Measurements from ENCODE around the gene UBA52.
A peak's percentile ranks its signal among the peaks of the same experiment; 100 is the strongest.
"Not testable (repeated sequence)": the region's sequence is repeated elsewhere in the genome, so short reads cannot be mapped to it uniquely, and the experiment has no call there.

Gene UBA52

DNA sequence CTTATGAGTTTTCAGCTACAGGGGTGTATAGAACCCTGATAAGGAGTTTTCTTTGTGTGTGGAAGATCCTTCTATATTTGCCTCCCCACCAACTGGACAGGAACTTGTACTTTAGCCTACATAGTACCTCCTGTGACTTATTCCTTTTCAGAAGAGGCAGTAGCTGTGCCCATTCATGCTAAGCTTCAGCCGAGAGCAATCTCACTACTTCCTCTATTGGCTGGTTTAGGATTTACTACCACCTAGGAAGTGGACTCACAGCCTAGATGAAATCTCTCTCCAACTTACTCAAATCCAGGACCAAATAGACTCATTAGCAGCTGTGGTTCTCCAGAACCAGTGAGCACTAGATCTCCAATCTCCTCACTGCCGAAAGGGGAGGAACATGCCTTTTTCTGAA is 14.6 kb downstream of the UBA52 start:
- H3K27me3 ChIP-seq (ENCODE audit: control insufficient read depth, insufficient read depth, low read length): no peaks in the 10 kb centered on the region
- no peak overlapping the region for H3K4me3 ChIP-seq (ENCODE audit: low read depth, low read length)
- peaks cover 12% of the 10 kb centered on the region; the same call in 1 of the 2 replicates for H3K4me1 ChIP-seq (ENCODE audit: control insufficient read depth, insufficient read depth, low read length)
- no peak overlapping the region for H3K9ac ChIP-seq (ENCODE audit: low read depth, low read length)
- peaks cover 3% of the 10 kb centered on the region; the same call in 1 of the 2 replicates for H3K36me3 ChIP-seq (ENCODE audit: control insufficient read depth, insufficient read depth, low read length)
- H3K27ac ChIP-seq (ENCODE audit: low read depth, low read length): no peak overlapping the region
- H3K9me3 ChIP-seq (ENCODE audit: control insufficient read depth, insufficient read depth, low read length): no peaks in the 10 kb centered on the region

DNA sequence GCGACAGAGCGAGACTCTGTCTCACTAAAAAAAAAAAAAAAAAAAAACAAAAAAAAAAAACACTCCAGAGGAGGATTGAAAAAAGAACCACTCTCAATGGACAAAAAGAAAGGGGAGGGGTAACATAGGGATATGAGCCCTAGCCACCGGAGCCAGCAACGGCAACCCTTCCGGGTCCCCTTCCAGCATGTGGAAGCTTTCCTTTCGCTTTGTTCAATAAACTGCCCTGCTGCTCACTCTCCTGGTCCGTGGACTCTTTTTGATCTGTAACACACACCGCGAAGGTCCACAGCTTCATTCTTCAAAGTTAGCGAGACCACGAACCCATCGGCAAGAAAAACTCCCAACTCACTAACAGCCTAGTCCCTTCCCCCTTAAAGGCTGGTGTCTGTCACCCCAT is 15.9 kb downstream of the UBA52 start:
- no peak overlapping the region for H3K4me3 ChIP-seq (ENCODE audit: low read depth, low read length)
- H3K4me1 ChIP-seq (ENCODE audit: control insufficient read depth, insufficient read depth, low read length): peaks cover 12% of the 10 kb centered on the region; the same call in 1 of the 2 replicates
- peaks cover 3% of the 10 kb centered on the region; the same call in 1 of the 2 replicates for H3K36me3 ChIP-seq (ENCODE audit: control insufficient read depth, insufficient read depth, low read length)
- H3K27me3 ChIP-seq (ENCODE audit: control insufficient read depth, insufficient read depth, low read length): no peaks in the 10 kb centered on the region
- H3K9me3 ChIP-seq (ENCODE audit: control insufficient read depth, insufficient read depth, low read length): no peaks in the 10 kb centered on the region
- no peak overlapping the region for H3K9ac ChIP-seq (ENCODE audit: low read depth, low read length)
- no peak overlapping the region for H3K27ac ChIP-seq (ENCODE audit: low read depth, low read length)

DNA sequence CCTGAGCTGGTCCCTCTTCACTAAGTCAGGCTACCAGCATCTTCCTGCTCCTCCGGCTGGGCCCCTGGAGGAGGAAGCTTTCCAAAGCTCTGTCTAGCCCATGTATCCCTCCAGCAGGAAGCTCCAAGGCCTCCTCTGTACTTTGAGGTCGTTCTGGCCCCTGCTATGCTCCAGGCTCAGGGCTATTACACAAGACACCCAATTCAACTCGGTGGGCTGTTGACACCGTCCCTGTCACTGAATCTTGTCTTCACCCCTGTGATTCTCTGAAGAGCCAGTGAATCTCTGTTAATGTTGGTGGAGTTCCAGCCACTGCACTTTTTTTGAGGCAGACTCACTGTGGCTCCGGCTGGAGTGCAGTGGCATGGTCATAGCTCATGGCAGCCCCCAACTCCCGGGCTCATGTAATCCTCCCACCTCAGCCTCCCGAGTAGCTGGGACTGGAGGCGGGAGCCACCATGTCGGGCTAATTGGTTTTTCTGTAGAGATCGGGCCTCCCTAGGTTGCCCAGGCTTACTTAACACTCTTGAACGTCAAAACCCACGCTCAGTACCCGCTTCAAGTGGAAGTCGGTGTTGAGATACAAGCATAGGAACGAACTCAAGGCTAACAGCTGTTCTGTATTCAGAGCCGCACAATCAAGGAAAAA is 16.4 kb downstream of the UBA52 start:
- peak overlapping the region; percentile 82 for H3K4me3 ChIP-seq (ENCODE audit: low read depth, low read length)
- H3K9me3 ChIP-seq (ENCODE audit: control insufficient read depth, insufficient read depth, low read length): no peaks in the 10 kb centered on the region
- H3K27me3 ChIP-seq (ENCODE audit: control insufficient read depth, insufficient read depth, low read length): no peaks in the 10 kb centered on the region
- H3K27ac ChIP-seq (ENCODE audit: low read depth, low read length): peak overlapping the region; percentile 95
- peaks cover 3% of the 10 kb centered on the region; the same call in 1 of the 2 replicates for H3K36me3 ChIP-seq (ENCODE audit: control insufficient read depth, insufficient read depth, low read length)
- peak overlapping the region; percentile 78; the same call in 1 of the 2 replicates for H3K9ac ChIP-seq (ENCODE audit: low read depth, low read length)
- H3K4me1 ChIP-seq (ENCODE audit: control insufficient read depth, insufficient read depth, low read length): peaks cover 15% of the 10 kb centered on the region; the same call in 1 of the 2 replicates

DNA sequence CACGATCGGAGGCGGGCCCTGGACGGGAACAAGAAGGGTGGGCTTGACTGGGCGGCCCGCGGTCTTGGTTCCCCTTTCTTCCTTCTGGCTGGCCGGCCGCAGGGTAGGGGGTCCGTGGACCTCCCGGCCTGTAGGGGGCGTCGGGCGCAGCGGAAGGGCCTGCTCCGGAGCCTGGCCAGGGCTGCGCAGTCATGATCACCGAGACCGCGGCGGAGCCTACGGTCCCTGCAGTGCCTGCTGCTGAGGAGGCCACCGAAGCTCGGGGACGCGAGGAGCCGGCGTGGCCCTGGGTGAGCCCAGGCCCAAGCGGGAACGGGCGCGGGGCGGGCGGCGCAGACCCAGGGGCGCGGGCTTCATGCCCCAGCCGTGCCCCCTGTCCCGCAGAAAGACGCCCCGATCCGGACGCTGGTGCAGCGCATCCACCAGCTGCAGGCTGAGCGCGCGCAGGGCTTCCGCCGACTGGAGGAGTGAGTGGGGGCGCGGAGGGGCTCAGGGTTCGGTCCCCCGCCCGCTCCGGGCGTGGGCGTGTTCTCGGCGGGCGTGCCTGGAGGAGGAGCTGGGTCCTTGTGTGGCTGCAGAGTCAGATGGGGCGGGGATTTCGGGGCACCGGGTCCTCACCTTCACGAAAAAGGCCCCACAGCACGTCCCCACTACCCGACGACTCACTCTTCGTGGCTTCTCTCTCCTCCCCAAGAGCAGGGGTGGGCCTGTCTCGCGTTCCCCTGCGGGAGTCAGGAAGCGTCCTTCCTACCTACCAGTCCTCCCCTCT is 17.1 kb downstream of the UBA52 start, which contains the start of gene REX1BD:
Gene REX1BD (plus strand): TSS at position 188 of the 769 bp plus-strand sequence. CDS start 4 bp downstream, at position 192.
- Histone ChIP-seq H3K36me3 (ENCODE audit: control insufficient read depth, insufficient read depth, low read length) (peaks cover 3% of the 10 kb centered on the region; the same call in 1 of the 2 replicates), H3K27ac (ENCODE audit: low read depth, low read length) (peak within 1 kb of the TSS; percentile 95), H3K4me1 (ENCODE audit: control insufficient read depth, insufficient read depth, low read length) (peaks cover 20% of the 10 kb centered on the region; the same call in 1 of the 2 replicates), H3K9me3 (ENCODE audit: control insufficient read depth, insufficient read depth, low read length) (no peaks in the 10 kb centered on the region), H3K9ac (ENCODE audit: low read depth, low read length) (peak within 1 kb of the TSS; percentile 78), H3K4me3 (ENCODE audit: low read depth, low read length) (peak within 1 kb of the TSS; percentile 82), H3K27me3 (ENCODE audit: control insufficient read depth, insufficient read depth, low read length) (no peaks in the 10 kb centered on the region)

DNA sequence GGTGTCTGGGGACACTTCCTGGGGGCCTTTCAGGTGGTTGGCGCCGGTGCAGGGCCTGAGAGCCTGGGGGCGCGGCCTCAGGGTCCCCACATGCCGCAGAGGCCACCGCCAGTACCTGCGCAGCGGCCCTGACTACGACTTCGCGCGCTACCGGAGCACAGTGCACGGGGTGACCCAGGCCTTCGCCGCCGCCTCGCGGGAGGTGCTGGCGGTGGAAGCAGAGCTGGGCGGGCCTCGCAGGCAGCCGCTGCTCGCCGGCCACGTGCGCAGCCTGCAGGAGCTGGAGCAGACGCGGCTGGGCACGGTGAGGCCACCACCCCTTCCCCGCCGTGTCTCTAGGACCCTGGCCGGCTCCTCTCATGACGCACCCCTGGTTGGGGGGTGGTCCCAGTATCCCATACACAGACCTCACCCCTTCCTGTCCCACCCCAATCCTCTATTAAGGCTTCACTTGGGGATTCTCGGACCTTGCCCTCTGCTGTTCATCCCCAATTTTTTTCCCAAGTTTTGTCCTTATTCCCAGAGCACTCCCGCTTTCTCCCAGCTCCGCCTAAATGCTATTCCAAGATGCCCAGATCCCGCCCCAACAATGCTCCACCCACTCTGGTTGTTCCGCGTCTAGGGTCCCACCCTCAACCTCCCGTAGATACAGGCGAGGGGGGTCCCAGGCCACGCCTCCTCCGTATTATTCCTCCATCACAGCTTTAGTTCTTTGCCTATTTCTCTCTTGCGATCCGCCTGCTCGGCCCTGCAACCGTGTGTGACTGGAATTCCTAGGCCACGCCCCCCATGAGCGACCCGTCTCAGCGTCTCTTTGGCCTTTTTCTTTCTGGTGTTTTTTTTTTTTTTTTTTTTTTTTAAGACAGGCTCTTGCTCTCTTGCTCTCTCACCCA is 18.0 kb downstream of the UBA52 start:
- H3K27ac ChIP-seq (ENCODE audit: low read depth, low read length): peak overlapping the region; percentile 95
- H3K4me1 ChIP-seq (ENCODE audit: control insufficient read depth, insufficient read depth, low read length): peaks cover 21% of the 10 kb centered on the region
- peaks cover under 1% of the 10 kb centered on the region; the same call in 1 of the 2 replicates for H3K27me3 ChIP-seq (ENCODE audit: control insufficient read depth, insufficient read depth, low read length)
- peaks cover 3% of the 10 kb centered on the region; the same call in 1 of the 2 replicates for H3K36me3 ChIP-seq (ENCODE audit: control insufficient read depth, insufficient read depth, low read length)
- H3K9me3 ChIP-seq (ENCODE audit: control insufficient read depth, insufficient read depth, low read length): no peaks in the 10 kb centered on the region
- peak overlapping the region; percentile 78 for H3K9ac ChIP-seq (ENCODE audit: low read depth, low read length)
- peak overlapping the region; percentile 82 for H3K4me3 ChIP-seq (ENCODE audit: low read depth, low read length)

DNA sequence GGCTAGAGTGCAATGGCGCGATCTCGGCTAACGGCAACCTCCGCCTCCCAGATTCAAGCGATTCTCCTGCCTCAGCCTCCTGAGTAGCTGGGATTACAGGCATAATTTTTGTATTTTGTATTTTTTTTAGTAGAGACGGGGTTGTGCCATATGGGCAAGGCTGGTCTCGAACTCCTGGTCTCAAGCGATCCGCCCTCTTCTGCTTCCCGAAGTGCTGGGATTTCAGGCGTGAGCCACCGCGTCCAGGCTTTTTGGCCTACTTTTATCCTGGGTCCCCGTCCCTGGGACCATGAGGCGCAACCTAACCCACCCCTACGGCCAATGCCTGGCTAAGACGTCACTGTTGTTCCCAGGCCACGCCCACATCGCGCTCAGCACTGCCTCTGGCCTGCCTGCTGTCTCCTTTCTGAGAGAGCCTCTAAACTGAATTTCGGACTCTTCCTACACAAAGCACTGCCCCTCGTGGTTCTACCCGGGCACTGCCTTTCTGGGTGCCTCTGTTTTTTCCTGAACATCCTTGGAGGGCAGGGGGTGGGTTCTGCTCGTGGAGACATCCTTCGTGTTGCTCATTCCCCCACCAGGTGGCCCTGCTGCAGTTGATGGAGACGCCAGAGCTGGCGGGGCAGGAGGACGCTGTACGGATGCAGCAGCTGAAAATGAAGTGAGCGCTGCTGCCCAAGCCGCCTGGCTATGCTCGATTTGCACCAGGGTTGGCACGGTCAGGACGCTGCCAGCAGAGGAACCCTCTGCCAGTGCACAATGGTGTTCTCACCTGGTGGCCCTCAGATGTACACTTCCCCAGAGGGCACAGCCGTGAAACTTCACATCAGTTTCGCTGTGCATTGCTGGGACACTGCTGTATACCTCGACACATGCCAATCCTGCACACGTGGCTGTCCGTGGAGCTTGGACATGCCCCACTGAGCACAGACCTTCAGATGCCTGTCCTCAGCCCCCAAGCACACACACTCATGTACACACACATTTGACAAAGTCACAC is 18.9 kb downstream of the UBA52 start:
- Histone ChIP-seq H3K4me3 (ENCODE audit: low read depth, low read length) (peak overlapping the region; percentile 82), H3K9me3 (ENCODE audit: control insufficient read depth, insufficient read depth, low read length) (no peaks in the 10 kb centered on the region), H3K9ac (ENCODE audit: low read depth, low read length) (peak overlapping the region; percentile 65), H3K27ac (ENCODE audit: low read depth, low read length) (peak overlapping the region; percentile 95), H3K4me1 (ENCODE audit: control insufficient read depth, insufficient read depth, low read length) (peaks cover 24% of the 10 kb centered on the region), H3K27me3 (ENCODE audit: control insufficient read depth, insufficient read depth, low read length) (peaks cover 3% of the 10 kb centered on the region; the same call in 1 of the 2 replicates), H3K36me3 (ENCODE audit: control insufficient read depth, insufficient read depth, low read length) (peaks cover 3% of the 10 kb centered on the region; the same call in 1 of the 2 replicates)

DNA sequence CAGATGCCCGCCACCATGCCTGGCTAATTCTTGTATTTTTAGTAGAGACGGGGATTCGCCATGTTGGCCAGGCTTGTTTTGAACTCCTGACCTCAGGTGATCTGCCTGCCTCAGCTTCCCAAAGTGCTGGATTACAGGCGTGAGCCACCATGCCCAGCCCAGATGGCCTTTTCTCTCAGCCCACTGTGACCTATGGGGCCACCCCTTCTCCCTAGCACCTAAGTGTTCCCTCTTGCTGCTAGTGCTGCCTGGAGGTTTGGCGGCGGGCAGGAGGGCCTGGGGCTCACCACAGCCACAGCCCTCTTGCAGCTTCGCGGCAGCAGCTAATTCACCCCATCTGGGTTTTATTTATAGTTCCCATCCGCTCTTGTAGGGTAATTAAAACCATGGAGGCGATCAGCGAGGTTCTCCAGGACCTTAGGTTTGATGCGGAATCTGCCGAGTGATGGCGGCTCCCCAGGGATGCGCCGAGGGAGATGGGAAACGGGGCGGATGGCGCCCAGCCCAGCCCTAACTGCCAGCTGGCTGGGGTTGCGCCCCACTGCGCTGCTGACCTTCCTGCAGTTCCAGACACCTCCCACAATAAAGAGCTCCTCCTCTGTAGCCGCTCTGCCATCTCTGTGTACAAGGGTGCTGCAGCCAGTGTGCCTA is 20.2 kb downstream of the UBA52 start:
- Histone ChIP-seq H3K9ac (ENCODE audit: low read depth, low read length) (no peak overlapping the region), H3K36me3 (ENCODE audit: control insufficient read depth, insufficient read depth, low read length) (peaks cover 3% of the 10 kb centered on the region; the same call in 1 of the 2 replicates), H3K9me3 (ENCODE audit: control insufficient read depth, insufficient read depth, low read length) (no peaks in the 10 kb centered on the region), H3K27me3 (ENCODE audit: control insufficient read depth, insufficient read depth, low read length) (peaks cover 3% of the 10 kb centered on the region; the same call in 1 of the 2 replicates), H3K4me3 (ENCODE audit: low read depth, low read length) (no peak overlapping the region), H3K27ac (ENCODE audit: low read depth, low read length) (no peak overlapping the region), H3K4me1 (ENCODE audit: control insufficient read depth, insufficient read depth, low read length) (peaks cover 24% of the 10 kb centered on the region)

DNA sequence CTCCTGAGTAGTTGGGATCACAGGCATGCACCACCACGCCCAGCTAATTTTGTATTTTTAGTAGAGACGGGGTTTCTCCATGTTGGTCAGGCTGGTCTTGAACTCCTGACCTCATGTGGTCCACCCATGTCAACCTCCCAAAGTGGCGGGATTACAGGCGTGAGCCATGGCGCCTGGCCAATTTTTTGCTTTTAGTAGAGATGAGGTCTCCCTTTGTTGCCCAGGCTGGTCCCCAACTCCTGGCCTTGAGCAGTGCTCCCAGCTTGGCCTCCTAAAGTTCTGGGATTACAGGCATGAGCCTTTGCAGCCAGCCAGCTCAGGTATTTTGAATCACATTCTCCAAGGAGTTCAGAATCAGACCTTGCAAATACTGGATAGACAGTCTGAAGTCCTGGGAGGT is 21.1 kb downstream of the UBA52 start:
- H3K27ac ChIP-seq (ENCODE audit: low read depth, low read length); H3K4me3 ChIP-seq (ENCODE audit: low read depth, low read length); H3K9me3 ChIP-seq (ENCODE audit: control insufficient read depth, insufficient read depth, low read length); H3K27me3 ChIP-seq (ENCODE audit: control insufficient read depth, insufficient read depth, low read length); H3K36me3 ChIP-seq (ENCODE audit: control insufficient read depth, insufficient read depth, low read length); H3K9ac ChIP-seq (ENCODE audit: low read depth, low read length): not testable (repeated sequence)
- H3K4me1 ChIP-seq (ENCODE audit: control insufficient read depth, insufficient read depth, low read length): peaks cover 22% of the 10 kb centered on the region

DNA sequence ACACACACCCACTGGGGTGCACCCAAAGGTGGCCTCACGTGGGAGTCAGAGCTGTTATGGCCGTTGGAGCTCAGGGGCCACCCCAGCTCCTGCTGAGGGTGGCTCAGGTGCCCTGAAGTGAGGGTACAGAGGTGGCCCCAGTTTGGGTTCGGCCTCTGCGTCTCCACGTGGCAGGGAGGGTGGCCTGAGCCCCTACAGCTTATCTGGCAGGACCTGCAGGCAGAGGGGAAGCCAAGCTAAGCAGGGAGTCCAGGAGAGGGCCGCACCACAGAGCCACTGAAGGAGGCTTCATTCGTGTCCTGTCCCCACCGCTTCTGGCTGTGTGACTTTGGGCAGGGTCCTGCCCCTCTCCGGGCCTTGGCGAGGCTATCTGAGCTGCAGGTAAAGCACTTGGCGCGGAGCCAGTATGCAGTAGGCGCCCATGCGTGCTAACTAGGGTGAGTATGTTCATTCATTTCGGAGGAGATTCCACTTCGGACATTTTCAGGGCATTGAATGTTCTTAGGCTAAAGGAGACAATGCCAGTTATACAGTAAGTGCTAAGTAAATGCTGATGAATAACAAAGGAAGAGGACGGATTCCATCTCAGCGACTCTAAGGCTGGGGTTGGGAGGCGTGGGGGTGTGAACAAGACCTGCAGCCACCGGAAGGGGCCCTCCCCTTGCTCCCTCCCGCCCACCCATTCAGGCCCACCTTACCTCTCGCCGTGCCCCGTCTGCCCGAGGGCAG is 21.9 kb downstream of the UBA52 start:
- Histone ChIP-seq H3K4me3 (ENCODE audit: low read depth, low read length) (peak overlapping the region; percentile 54), H3K9ac (ENCODE audit: low read depth, low read length) (peak overlapping the region; percentile 27; the same call in 1 of the 2 replicates), H3K27me3 (ENCODE audit: control insufficient read depth, insufficient read depth, low read length) (peaks cover 3% of the 10 kb centered on the region; the same call in 1 of the 2 replicates), H3K27ac (ENCODE audit: low read depth, low read length) (peak overlapping the region; percentile 90), H3K9me3 (ENCODE audit: control insufficient read depth, insufficient read depth, low read length) (no peaks in the 10 kb centered on the region), H3K36me3 (ENCODE audit: control insufficient read depth, insufficient read depth, low read length) (peaks cover 3% of the 10 kb centered on the region; the same call in 1 of the 2 replicates), H3K4me1 (ENCODE audit: control insufficient read depth, insufficient read depth, low read length) (peaks cover 15% of the 10 kb centered on the region)
